Measurements from ENCODE around the gene PSMD8.
"Not testable (repeated sequence)": the region's sequence is repeated elsewhere in the genome, so short reads cannot be mapped to it uniquely, and the experiment has no call there.

Gene PSMD8

GRCh38 chr19:38387550-38388348, 13.4 kb downstream of the PSMD8 start, which contains the start of gene GGN:
Gene GGN, minus strand, starts transcription at chr19:38388034. Its CDS starts 773 bp downstream, at chr19:38387261.
- peak; percentile 82 to 96 (median 83) for DNase-seq (ENCODE audit: low read depth in 3 of 3)

- no peak for DNase-seq (ENCODE audit: low read depth in 3 of 3)
Observed at GRCh38 chr19:38388349-38389100, 14.2 kb downstream of the PSMD8 start, which contains the start of gene SPRED3. Gene SPRED3, plus strand, starts transcription at chr19:38388697. Its CDS starts 1,606 bp downstream, at chr19:38390303.

DNA sequence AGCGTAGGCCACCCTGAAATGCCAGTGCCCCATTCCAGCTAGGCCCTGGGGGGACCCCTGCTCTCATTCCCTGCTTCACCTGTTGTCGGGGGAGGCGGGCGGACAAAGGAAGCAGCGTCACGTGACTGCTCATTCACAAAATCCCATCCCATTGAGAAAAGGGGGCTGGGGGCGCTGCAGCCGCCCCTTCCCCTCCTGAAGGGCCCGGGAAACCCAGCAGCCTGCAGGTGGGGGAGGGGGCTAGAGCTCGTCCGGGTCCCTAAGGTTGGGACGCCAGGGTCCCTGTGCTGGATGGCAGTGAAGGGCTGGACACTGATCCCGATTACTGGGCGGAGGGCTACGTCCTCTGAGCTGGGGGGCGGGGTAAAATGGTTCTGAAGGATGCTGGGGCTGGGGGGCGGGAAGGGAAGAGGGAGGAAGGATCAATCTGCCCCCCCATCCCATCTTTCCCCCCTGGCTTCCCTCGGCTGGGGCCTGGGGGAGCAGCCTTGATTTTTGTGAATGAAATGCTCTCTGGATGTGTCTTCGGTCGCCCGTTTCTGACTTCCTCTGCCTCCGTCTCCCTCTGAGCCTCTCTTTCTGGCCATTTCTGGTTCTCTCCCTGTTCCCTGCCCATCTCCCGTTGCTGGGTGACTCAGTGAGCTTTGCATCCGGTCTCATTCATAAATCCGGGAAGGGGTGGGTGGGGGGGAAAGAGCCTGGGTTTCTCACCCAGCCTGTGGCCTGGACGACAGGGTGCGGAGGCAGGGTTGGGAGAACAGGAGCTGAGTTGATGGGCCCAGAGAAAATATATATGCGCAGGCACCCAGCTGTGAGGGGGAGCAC, 14.9 kb downstream of the PSMD8 start:
- DNase-seq (ENCODE audit: low read depth in 3 of 3): no peak

GRCh38 chr19:38389957-38390924, 15.9 kb downstream of the PSMD8 start:
- DNase-seq (ENCODE audit: low read depth in 3 of 3): no peak

DNA sequence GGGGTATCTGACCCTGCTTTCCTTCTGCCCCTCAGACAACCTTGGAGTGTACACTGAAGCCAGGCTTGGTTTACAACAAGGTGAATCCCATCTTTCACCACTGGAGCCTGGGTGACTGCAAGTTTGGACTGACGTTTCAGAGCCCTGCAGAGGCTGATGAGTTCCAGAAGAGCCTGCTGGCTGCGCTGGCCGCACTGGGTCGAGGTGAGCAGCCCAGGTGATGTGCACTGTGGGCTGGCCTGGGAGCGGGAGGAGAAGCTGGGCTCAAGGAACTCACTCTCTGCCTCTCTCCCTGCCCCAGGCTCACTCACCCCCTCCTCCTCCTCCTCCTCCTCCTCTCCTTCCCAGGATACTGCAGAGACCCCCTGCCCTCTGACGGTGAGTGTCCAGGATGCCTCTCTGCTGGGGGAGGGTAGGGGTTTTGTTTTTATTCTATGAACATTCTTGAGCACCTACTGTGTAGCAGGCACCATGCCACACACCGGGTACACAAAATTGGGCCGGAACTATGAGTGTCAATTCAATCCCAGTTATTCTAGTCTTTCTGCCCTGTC, 17.6 kb downstream of the PSMD8 start:
- DNase-seq (ENCODE audit: low read depth in 3 of 3): no peak

DNA sequence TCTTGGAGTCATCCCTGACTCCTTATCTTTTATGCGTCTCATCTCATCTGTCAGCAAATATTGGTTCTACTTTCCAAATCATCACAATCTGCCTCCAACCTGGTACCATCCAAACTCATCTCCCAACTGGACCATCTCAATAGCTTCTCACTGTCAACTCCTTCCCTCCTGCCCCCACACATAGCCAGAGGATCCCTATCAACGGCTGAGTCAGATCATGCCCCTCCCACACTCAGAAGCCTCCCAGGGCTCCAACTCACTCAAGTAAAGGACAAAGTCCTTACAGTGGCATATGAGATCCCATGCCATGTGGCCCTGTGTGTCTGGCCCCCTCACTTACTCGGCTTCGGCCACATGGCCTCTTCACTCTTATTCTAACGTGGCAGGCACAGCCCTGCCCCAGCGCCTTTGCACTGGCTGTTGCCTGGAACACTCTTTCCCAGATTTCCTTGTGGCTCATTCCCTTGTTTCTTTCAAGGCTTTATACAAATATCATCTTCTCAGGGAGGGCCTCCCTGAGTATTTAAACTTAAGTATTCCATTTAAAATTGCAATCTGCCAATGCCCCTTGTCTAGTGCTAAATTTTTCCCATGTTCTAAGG, 18.4 kb downstream of the PSMD8 start:
- DNase-seq (ENCODE audit: low read depth in 3 of 3): no peak

DNA sequence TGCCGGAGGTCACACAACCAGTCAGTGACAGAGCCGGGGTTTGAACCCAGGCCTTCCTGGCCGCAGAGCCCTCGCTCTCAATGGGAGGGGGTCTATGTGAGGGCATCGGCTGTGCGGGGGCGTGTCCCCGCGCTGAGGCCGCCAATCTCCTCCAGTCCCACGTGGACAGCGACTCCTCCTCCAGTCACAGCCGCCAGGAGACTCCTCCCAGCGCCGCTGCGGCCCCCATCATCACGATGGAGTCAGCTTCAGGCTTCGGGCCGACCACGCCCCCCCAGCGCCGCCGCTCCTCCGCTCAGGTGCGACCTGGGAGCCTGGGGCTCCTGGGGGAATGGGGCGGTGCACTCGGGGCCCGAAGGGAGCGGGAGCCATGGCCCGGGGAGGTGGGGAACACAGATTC, 20.1 kb downstream of the PSMD8 start:
- peak; percentile 68 to 77 (median 77) for DNase-seq (ENCODE audit: low read depth in 3 of 3)

- DNase-seq (ENCODE audit: low read depth in 3 of 3): peak in 1 of 3 donors; percentile 52
Observed at GRCh38 chr19:38395381-38396114, 21.2 kb downstream of the PSMD8 start.

DNA sequence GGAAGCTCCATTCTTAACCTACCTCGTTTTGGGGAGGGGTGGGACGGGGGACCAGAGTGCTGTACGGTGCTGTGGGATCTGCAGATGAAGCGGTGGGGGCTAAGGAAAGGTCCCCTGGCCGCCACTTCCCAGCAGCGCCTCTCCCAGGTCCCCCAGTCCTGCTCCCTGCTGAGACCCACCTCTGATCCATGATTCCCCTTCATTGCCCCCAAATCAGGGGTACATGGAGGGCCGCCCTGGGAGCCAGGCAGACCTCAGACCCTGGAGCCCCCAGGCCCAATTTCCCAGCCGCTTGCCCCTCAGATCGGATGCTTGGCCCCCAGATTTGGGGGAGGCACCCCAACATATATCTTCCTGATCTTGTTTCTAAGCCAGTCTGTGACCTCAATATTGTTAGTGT, 24.7 kb downstream of the PSMD8 start:
- no peak for DNase-seq (ENCODE audit: low read depth in 3 of 3)

GRCh38 chr19:38399537-38399936, 25.2 kb downstream of the PSMD8 start:
- no peak for DNase-seq (ENCODE audit: low read depth in 3 of 3)

GRCh38 chr19:38400361-38400760, 26.0 kb downstream of the PSMD8 start:
- no peak for DNase-seq (ENCODE audit: low read depth in 3 of 3)

GRCh38 chr19:38401148-38401547, 26.8 kb downstream of the PSMD8 start:
- DNase-seq (ENCODE audit: low read depth in 3 of 3): no peak

- no peak for DNase-seq (ENCODE audit: low read depth in 3 of 3)
Observed at GRCh38 chr19:38402623-38402966, 28.2 kb downstream of the PSMD8 start.

DNA sequence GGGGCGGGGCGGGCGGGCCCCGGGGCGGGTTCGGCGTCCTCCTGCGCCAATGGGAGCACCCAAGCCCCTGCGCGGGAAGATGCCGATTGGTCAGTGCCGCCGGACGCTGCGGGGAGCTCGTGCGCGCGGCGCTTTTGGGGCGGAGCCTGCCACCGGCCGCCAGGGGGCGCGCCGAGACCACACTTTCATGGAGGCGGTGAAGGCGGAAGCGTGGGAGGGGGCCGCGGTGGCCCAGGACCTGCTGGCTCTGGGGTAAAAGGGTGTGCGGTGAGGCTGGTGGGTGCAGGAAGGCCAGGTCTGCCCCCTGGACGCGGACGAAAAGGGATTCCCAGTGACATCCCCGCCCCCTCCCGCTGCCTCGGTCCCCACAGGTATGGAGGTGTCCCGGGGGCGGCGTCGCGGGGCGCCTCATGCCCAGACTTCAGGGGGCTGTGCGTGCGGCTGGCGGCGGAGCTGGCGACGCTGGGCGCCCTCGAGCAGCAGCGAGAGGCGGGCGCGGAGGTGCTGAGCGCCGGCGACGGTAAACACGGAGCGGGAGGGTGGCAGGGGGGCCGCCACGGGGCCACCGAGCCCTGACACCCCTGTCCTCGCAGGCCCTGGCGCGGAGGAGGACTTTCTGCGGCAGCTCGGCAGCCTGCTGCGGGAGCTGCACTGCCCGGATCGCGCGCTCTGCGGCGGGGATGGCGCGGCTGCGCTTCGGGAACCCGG, 28.8 kb downstream of the PSMD8 start, which contains the start of gene FAM98C:
Gene FAM98C (plus strand): TSS at position 127 of the 708 bp plus-strand sequence. CDS start 61 bp downstream, at position 188.
- peak; percentile 95 to 96 (median 95) for DNase-seq (ENCODE audit: low read depth in 3 of 3)

DNA sequence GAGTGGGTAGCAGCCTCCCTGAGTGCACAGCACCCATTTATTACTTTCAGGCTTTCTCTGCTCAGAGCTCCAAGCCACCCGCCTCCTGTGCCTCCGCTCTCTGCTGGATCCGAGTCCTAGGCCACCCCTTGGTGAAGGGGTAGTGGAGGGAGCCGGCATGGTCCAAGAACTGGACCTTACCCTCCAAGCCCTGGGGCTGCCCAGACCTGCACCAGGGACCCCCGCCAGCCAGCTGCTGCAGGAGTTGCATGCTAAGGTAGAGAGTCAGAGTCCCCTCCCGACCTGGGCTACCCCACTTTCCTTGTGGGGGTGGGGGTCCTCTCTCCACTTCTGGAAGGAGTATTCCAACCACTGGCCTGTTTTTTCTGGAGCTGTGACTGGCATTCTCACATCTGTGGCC, 30.5 kb downstream of the PSMD8 start:
- DNase-seq (ENCODE audit: low read depth in 3 of 3): no peak

- DNase-seq (ENCODE audit: low read depth in 3 of 3): no peak
Observed at GRCh38 chr19:38405276-38405675, 30.9 kb downstream of the PSMD8 start.

GRCh38 chr19:38409631-38410133, 35.3 kb downstream of the PSMD8 start:
- DNase-seq (ENCODE audit: low read depth in 3 of 3): no peak

DNA sequence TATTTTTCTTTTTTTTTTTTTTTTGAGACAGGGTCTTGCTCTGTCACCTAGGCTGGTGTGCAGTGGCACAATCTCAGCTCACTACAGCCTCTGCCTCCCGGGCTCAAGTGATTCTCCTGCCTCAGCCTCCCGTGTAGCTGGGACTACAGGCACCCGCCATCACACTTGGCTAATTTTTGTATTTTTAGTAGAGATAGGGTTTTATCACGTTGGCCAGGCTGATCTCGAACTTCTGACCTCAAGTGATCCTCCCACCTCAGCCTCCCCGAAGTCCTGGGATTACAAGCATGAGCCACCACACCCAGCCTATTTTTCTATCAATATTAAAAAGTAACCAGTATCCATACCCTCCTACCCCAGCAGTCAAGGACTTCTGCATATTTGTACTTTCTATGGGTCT, 36.0 kb downstream of the PSMD8 start:
- DNase-seq (ENCODE audit: low read depth in 3 of 3): not testable (repeated sequence)

Measured in stimulated activated CD4-positive, alpha-beta T cell treated with anti-CD3 and anti-CD28 coated beads, TNF-alpha, amount 100 ng/mL, for 48 hours (primary cell).